ENCODE data around the gene ITGB5.

GRCh38 chr3:124777762-124778470 lies 109.2 kb downstream of the ITGB5 start:
- TF ChIP-seq CTCF (conservative IDR thresholded peaks at IDR 0.05; ENCODE audit: low read depth, low read length) (no peak), EZH2phosphoT487 (IDR thresholded peaks at IDR 0.05; ENCODE audit: borderline replicate concordance, low read length) (no peak), EZH2 (IDR thresholded peaks at IDR 0.05; ENCODE audit: low read length, unreplicated experiment) (no peak)
